Measurements from ENCODE around the gene CAB39.

- TF ChIP-seq CTCF (optimal IDR thresholded peaks at IDR 0.05 in 1 of 3, IDR thresholded peaks at IDR 0.05 in 1 of 3, conservative IDR thresholded peaks at IDR 0.05 in 1 of 3; ENCODE audit: extremely low read depth in 1 of 3, insufficient read depth in 2 of 3, low read length in 3 of 3) (no peak), EZH2 (IDR thresholded peaks at IDR 0.05; ENCODE audit: low read length) (no peak)
Measured at GRCh38 chr2:230825354-230825753, 112.7 kb downstream of the CAB39 start.

All from keratinocyte (primary cell).